ENCODE measurements around the gene ZBTB49. TPM values are rescaled to one million over a fixed set of nuclear protein-coding genes. Genes with fewer than 3 reads are reported as not detected.
A peak's percentile ranks its signal among the peaks of the same experiment; 100 is the strongest.

The ZBTB49 gene
- total RNA-seq, 4 donors from 2014 or later = 3.1 to 10.7 (median 7.6) TPM

GRCh38 chr4:4364486-4365208, 74.6 kb downstream of the ZBTB49 start:
- TF ChIP-seq CTCF (IDR thresholded peaks at IDR 0.05) = no peak

DNA sequence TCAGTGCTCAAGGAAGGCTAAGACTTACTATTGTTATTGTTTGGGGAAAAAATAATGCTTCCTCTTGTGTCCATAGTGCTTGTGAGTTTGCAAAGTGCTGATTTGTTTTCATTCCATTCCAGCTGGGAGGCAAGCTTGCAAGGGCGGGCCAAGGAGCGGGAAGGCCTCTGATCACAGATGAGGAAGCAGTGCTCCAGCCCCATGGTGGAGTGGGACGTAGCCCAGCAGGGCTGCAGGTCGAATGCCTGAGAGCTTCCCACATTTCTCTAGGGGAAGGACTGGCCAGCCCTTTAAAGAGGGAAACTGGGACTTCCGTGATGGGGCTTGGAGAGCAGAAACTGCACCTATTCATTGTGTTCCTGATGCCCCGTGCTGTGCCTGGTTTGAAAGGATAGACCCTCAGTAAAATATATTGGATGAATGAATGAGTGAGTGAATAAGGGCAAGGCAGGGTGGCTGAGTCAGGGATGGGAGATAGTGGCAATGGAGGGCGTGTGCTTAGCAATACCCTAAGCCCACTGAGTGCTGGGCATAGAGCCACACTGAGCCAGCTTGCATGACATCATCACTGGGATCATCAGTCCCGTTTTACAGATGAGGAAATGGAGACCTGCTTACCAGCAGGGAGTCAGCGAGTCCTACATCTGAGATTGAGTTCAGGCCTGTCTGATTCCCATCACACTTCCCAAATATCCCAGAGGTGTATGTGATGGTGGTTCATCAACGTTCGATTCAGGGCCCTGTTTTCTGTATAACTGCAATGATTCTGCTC, 78.9 kb downstream of the ZBTB49 start:
- DNase-seq (ENCODE audit: low spot score) (no peak), ATAC-seq (ENCODE audit: low FRiP score) (peak; percentile 28)
- TF ChIP-seq CTCF (IDR thresholded peaks at IDR 0.05) = no peak

More at GRCh38 chr4:4364486-4365208, 74.6 kb downstream of the ZBTB49 start:
- ATAC-seq (ENCODE audit: low FRiP score) (no peak), DNase-seq (ENCODE audit: low spot score) (no peak)

Other genes starting within 250 kb of the ZBTB49 start
- not detected for gene OTOP1, start 63.3 kb upstream of the ZBTB49 start, total RNA-seq
- 10 to 100 TPM in 3 of 4 donors, 1 to 10 TPM in 1; 9.4 to 27.3 (median 15.3) TPM for gene TMEM128, start 42.0 kb upstream of the ZBTB49 start, total RNA-seq
- 10 to 100 TPM; 13.1 to 40.7 (median 15.5) TPM for gene LYAR, start 97 bp upstream of the ZBTB49 start, total RNA-seq
- gene NSG1, start 96.9 kb downstream of the ZBTB49 start, total RNA-seq = 10 to 100 TPM in 1 of 4 donors, 1 to 10 TPM in 3; 1.6 to 15.3 (median 6.3) TPM

All from omental fat pad (tissue), 4 donors.